Stimulated activated CD8-positive, alpha-beta memory T cell treated with anti-CD3 and anti-CD28 coated beads, Interleukin-12 subunit alpha, Interleukin-12 subunit beta, amount 100 ng/mL, for 4 hours (primary cell): ENCODE data around the gene ZHX3.
"Not testable (repeated sequence)": the region's sequence is repeated elsewhere in the genome, so short reads cannot be mapped to it uniquely, and the experiment has no call there.

Experiments
- DNase-seq: peaks from one replicate; pipeline ENCODE4 v3.0.0-alpha.2; 2020; ENCODE audit warnings: low read depth

The ZHX3 gene

GRCh38 chr20:41334036-41334435 lies 16.5 kb upstream of the ZHX3 start:
- no peak for DNase-seq

- DNase-seq: no peak
These were observed 14.2 kb upstream of the ZHX3 start for GRCh38 chr20:41331731-41332130.

- no peak for DNase-seq
These were observed 13.4 kb upstream of the ZHX3 start for GRCh38 chr20:41330941-41331340.

GRCh38 chr20:41330343-41330720 lies 12.8 kb upstream of the ZHX3 start:
- no peak for DNase-seq

DNA sequence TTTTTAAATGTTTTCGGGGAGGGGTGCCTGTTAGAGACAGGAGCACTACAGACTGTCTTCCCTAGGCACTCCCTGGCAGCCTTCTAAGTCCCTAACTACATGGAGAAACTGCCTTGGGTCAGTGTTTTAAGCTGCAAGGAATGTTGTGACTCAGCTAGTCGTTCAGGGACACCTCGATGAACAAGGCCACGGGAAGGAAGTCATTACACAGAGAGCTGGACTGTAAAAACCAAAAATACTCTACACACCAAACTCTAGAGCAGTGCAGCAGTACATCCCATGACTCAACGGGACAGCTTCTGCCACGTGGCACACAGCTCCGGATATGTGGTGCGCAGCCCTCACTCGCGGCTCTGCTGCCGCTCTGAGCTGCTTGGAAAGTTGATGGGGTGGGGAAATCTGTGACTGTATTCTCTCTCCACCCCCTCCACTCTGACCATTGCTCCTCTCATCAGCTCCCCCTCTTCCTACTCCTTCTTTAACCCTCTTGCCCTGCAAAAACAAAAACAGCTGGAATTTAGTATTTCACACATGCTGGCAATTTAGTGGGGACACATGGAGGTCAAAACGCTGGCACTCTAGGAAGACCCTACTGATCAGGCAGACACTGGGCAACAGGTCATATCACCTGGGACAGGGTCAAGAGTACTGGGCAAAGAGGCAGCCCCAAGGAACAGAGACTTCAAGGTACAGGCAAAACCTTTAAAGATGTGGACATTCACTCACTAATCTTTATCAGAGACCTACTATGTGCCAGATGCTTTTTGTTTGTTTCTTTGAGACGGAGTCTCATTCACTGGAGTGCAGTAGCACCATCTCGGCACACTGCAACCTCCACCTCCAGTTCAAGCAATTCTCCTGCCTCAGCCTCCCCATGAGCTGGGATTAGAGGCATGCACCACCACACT lies 12.2 kb upstream of the ZHX3 start:
- DNase-seq: peak; percentile 40

DNA sequence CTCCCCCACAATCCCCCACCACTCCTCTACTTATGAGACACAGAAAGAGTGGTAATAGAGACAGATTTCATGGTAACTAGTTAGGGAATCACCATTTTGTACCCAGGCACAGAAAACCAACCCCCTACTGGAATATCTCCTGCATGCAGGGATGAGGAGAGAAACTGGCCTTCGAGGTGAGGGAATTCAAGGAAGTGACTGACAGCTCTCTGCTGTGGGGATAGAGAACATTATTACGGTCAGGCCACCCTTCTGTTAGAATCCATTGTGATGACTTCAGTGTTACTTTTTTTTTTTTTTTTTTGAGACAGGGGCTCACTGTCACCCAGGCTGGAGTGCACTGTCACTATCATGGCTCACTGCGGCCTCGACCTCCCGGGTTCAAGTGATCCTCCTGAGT lies 9.6 kb upstream of the ZHX3 start:
- no peak for DNase-seq

GRCh38 chr20:41320976-41321375 lies 3.4 kb upstream of the ZHX3 start:
- no peak for DNase-seq

DNA sequence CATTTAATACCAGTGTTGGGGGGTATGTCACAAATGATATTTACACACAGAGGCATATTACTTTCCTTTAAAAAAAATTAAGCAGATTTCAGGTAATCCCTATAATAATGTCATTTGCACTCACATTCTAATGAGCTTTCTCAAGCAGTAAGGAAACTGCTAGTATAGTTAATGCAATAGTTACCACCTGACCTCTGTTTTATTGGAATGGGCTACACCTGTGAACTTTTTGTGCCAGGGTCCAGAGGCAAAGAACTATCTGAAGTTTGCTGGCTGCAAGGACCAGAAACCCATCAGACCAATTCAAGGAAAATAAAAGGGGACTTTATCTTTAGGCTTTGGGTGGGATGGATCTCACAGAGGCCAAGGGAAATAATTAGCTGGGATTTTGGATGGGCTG lies 2.9 kb upstream of the ZHX3 start:
- DNase-seq: no peak

GRCh38 chr20:41318271-41318649 lies 729 bp upstream of the ZHX3 start:
- DNase-seq: no peak

DNA sequence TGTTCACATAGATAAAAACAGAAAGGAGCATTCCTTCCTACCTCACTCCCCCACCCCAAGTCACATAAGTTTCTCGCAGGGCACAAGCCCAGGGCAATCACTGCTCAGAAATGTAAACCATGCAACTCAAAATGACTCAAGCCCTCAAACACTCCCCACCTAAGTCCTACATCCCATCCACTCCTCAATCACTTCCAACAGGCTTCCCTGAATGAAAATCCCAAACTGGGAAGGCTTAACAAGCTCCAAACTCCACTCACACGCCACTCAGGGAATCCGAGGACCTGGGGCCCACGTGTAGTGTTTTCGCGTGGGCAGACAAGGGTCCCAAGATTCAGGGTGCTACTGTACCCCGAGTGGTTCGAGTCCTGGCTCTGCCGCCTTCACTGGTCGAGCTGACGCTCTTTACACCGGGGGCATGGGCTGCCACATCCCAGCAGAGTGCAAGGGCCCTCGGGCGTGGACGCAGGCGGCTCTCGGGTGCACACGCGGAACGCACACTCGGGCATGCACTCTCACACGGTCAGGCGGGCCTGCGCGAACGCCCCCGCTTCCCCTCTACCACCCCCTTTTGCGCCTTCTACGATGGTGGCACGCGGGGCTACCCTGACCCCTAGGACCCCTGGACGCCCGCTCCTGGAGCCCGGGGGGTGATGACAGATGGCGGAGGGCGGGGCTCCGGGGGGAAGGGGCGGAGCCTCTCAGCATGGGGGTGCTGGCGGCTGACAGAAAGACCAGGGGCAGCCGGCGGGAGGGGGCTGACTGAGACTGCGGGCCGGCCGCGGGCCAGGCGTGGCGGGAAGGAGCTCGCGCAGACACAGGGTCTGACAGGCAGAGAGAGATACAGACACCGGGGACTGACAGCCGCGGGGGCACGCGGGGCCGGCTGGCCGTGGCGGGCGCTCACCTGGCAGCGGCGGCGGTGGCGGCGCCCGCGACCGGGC lies 657 bp downstream of the ZHX3 start:
- DNase-seq: peak; percentile 71

GRCh38 chr20:41316051-41316450 lies 1.5 kb downstream of the ZHX3 start:
- DNase-seq: no peak

DNA sequence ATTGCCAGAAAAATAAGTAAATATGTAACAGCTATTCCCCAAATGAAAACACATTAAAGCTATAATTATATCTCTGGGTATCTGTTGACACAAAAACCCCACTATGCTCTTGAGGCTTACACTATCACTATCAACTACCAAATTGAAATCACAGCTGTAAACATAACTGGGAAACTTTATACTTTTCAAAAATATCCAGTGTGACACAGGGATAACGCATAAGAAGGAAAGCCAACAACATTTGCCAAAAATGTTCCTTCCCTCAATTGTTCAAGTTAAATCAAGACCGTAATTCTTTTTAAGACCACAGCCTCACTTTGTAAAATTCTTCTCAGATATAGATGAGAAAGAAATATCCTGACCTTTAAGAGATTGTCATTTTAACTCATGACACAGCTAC lies 3.1 kb downstream of the ZHX3 start:
- no peak for DNase-seq

DNA sequence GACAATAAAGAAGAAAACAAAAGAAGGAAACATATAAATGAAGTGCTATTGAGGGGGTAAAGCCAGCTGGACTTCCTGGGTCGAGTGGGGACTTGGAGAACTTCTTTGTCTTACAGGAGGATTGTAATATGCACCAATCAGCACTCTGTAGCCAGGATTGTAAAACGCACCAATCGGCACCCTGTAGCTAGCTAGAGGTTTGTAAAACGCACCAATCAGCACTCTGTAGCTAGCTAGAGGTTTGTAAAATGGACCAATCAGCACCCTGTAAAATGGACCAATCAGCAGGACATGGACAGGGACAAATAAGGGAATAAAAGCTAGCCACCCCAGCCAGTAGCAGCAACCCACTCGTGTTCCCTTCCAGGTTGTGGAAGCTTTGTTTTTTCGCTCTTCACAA lies 5.5 kb downstream of the ZHX3 start:
- not testable (repeated sequence) for DNase-seq

- no peak for DNase-seq
These were observed 7.7 kb downstream of the ZHX3 start for GRCh38 chr20:41309817-41310216.

DNA sequence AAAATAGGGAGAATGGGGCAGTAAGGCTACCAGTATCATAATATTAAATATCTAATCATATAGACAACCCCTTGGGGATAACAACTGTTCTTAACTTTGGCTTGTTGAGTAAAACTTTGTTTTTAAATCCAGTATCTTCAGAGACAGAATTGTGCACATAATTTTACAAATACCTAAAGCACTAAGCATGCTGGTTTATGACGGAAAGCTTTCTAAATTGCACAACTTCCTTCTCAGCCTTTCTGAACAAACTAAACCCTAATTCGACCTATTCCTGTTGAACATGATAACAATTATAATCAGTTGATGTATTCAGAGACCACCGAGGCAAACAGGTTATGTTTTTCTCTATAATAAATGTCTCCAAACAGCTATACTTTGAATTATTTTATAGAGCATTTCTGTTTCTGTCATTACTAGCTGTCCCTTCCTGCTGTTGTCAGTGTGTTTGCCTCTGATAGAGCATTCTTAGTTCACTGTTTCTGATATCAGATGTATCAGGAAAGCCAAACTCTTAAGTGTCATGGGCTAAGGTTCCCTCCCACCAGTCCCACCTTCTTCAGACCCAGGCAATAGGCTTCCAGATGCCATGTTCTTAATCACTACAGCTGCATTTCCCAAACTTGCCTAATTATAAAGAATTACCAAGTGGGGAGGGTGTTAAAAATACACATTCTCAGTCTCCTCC lies 8.7 kb downstream of the ZHX3 start:
- DNase-seq: no peak

DNA sequence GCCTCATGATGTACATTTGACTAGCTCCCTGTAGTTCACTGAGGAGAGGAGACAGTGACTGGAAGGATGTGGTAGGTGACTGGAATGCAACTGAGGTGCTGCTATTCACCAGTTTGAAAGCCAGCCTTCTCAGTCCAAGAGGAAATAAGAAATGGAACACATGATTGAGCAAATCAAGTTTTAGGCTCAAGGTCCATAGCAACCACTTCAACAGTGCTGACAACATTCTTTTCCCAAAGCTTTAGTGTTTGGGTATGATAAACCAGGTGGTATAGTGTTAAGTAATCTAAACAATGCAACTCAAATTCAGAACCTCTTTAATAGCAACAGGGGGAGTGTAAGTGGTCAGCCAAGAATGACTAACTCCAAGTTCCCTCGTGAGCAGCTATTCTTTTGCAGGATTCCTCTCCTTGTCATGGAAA lies 9.2 kb downstream of the ZHX3 start:
- DNase-seq: no peak

DNA sequence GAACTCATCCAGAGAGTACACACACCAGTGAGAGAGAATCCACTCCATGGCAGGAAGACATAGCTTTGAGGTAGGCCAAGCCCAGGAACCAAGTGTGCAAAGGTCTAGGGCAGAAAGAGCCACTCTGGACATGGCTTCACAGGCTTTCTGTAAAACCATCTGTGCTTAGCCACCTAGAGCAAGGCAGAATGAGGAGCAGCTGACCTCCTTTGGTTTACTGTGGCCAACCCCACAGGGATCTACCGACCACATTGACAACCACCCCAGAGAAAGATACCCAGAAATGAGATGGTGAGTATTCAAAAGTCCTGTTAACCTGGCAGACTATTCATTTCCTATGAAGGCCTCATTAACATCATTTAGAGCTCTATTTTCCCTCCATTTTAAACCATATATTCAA lies 10.5 kb downstream of the ZHX3 start:
- no peak for DNase-seq

GRCh38 chr20:41306061-41306727 lies 11.3 kb downstream of the ZHX3 start:
- no peak for DNase-seq

GRCh38 chr20:41304424-41305079 lies 13.0 kb downstream of the ZHX3 start:
- DNase-seq: no peak

DNA sequence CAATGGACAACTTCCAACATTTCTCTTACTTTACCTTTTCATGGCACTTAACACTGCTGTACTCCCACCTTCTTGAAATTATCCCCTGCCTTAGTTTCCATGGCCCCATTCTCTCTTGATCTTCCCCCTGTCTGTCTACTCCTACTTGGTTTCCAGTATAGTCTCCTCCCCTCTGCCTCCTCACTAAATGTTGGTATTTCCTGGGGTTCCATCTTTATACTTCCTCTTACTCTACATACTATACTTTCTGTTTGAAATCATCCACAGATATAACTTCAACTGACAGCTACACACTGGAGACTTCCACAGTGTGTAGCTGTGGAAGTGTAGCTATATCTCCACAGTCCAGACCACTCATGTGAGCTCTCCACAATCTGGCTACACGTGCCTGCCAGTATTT lies 13.5 kb downstream of the ZHX3 start:
- no peak for DNase-seq

- no peak for DNase-seq
These were observed 16.6 kb downstream of the ZHX3 start for GRCh38 chr20:41300886-41301285.
